SK-N-SH (cell line): Measurements from ENCODE around the gene EIF4E1B. TPM values are rescaled to one million over a fixed set of nuclear protein-coding genes. Genes with fewer than 3 reads are reported as not detected.

Experiments
- CTCF ChIA-PET: fragments of 300-600, 350-600 bp; formaldehyde crosslinking; extraction: SDS; loops from one replicate; lab custom pipeline; 2021; lab: Yijun Ruan, JAX
- POLR2A ChIA-PET: fragments of 350-600 bp; sonication (Branson Sonifier 250); formaldehyde crosslinking; extraction: SDS; loops from one replicate; lab custom pipeline; 2020; ENCODE audit warnings: antibody characterized with exemption, inconsistent platforms; lab: Yijun Ruan, JAX
- DNase-seq: peaks from one replicate; pipeline ENCODE4 v3.0.0; 2012
- H2AFZ ChIP-seq: fragments of 200-600 bp; sonication (generic); 2 replicates; pipeline ENCODE4 v1.8.1; 2016; ENCODE audit warnings: antibody characterized with exemption, mild to moderate bottlenecking, low read depth
- H3F3A ChIP-seq: fragments of 200-600 bp; sonication (generic); replicated peaks from 2 replicates; pipeline ENCODE3; 2016; ENCODE audit warnings: antibody characterized with exemption, mild to moderate bottlenecking; ENCODE audit not compliant: insufficient read depth
- H3K27ac ChIP-seq, 2 experiments: fragments of 200-500 bp in 1 of 2; fragments of 200-600 bp in 1 of 2; sonication (Bioruptor generic) in 1 of 2; sonication (generic), shearing (Covaris generic) in 1 of 2; 2 replicates each; pipeline versions ENCODE4 v1.5.1 to v1.6.1; 2014 to 2016; ENCODE audit warnings: low read depth in 2 of 2, inconsistent platforms in 1 of 2, low read length in 1 of 2, mild to moderate bottlenecking in 1 of 2, mixed read lengths in 1 of 2
- H3K27me3 ChIP-seq: fragments of 200-600 bp; sonication (generic), shearing (Covaris generic); 2 replicates; pipeline ENCODE4 v1.6.1; 2016; ENCODE audit warnings: mixed run types; ENCODE audit not compliant: insufficient read depth
- H3K36me3 ChIP-seq, 2 experiments: fragments of 200-500 bp in 1 of 2; fragments of 200-600 bp in 1 of 2; sonication (Bioruptor generic) in 1 of 2; sonication (generic) in 1 of 2; replicated peaks in 1 of 2; 2 replicates each; pipeline versions ENCODE3 to v1.5.1; 2014 to 2016; ENCODE audit warnings: low read length in 1 of 2, mild to moderate bottlenecking in 1 of 2; ENCODE audit not compliant: insufficient read depth in 2 of 2, control insufficient read depth in 1 of 2
- H3K4me1 ChIP-seq, 2 experiments: fragments of 200-500 bp in 1 of 2; fragments of 200-600 bp in 1 of 2; sonication (Bioruptor generic) in 1 of 2; sonication (generic), shearing (Covaris generic) in 1 of 2; 2 replicates each; pipeline versions ENCODE4 v1.5.1 to v1.6.1; 2014 to 2016; ENCODE audit warnings: low read depth in 1 of 2, low read length in 1 of 2, mixed run types in 1 of 2; ENCODE audit not compliant: insufficient read depth in 2 of 2, control insufficient read depth in 1 of 2
- H3K4me2 ChIP-seq: fragments of 200-600 bp; sonication (generic), shearing (Covaris generic); 2 replicates; pipeline ENCODE4 v1.6.1; 2017; ENCODE audit warnings: mixed run types
- H3K4me3 ChIP-seq, 2 experiments: fragments of 200-500 bp in 1 of 2; fragments of 200-600 bp in 1 of 2; sonication (Bioruptor generic) in 1 of 2; sonication (generic), shearing (Covaris generic) in 1 of 2; 2 replicates each; pipeline versions ENCODE4 v1.5.1 to v1.8.1; 2014 to 2016; ENCODE audit warnings: low read depth in 2 of 2, inconsistent platforms in 1 of 2, low read length in 1 of 2, mild to moderate bottlenecking in 1 of 2, mixed read lengths in 1 of 2, moderate library complexity in 1 of 2
- H3K79me2 ChIP-seq: fragments of 200-600 bp; sonication (generic); 2 replicates; pipeline ENCODE4 v1.8.1; 2017; ENCODE audit warnings: mild to moderate bottlenecking; ENCODE audit not compliant: insufficient read depth
- H3K9ac ChIP-seq: fragments of 200-600 bp; sonication (generic); 2 replicates; pipeline ENCODE4 v1.6.1; 2017; ENCODE audit warnings: mixed run types
- H3K9me2 ChIP-seq: fragments of 200-600 bp; sonication (generic); 2 replicates; pipeline ENCODE4 v1.6.1; 2017; ENCODE audit warnings: mixed run types
- H3K9me3 ChIP-seq: fragments of 200-600 bp; sonication (generic); 2 replicates; pipeline ENCODE4 v1.6.1; 2017; ENCODE audit warnings: mixed run types, mild to moderate bottlenecking, moderate library complexity
- H4K20me1 ChIP-seq: fragments of 200-600 bp; sonication (generic); 2 replicates; pipeline ENCODE4 v1.6.1; 2017; ENCODE audit warnings: mild to moderate bottlenecking, mixed run types; ENCODE audit not compliant: insufficient read depth
- CHD2 ChIP-seq: fragments of 150-350 bp; IDR thresholded peaks from 2 replicates; pipeline ENCODE4 v1.6.1; 2018; ENCODE audit warnings: low read length; ENCODE audit not compliant: partially characterized antibody
- FOSL2 ChIP-seq: IDR thresholded peaks from 2 replicates; pipeline ENCODE4 v1.4.0; 2012; ENCODE audit warnings: low read depth, mild to moderate bottlenecking, moderate library complexity, borderline replicate concordance
- GABPA ChIP-seq: IDR thresholded peaks from 2 replicates; pipeline ENCODE4 v1.4.0; 2012; ENCODE audit warnings: low read depth, mild to moderate bottlenecking
- IRF3 ChIP-seq: fragments of 150-350 bp; IDR thresholded peaks from 2 replicates; pipeline ENCODE4 v1.6.1; 2016; ENCODE audit warnings: mild to moderate bottlenecking, low read depth, low read length
- JUND ChIP-seq: IDR thresholded peaks from 2 replicates; pipeline ENCODE4 v1.4.0; 2012
- MAX ChIP-seq: IDR thresholded peaks from 2 replicates; pipeline ENCODE4 v1.4.0; 2012; ENCODE audit warnings: low read depth
- MXI1 ChIP-seq: IDR thresholded peaks from 2 replicates; pipeline ENCODE4 v1.6.1; 2012; ENCODE audit warnings: mild to moderate bottlenecking, low read depth, low read length, improper control_type of control experiment
- NRF1 ChIP-seq: IDR thresholded peaks from 2 replicates; pipeline ENCODE4 v1.6.1; 2012; ENCODE audit warnings: low read depth, mild to moderate bottlenecking, low read length
- RCOR1 ChIP-seq: fragments of 150-350 bp; IDR thresholded peaks from 2 replicates; pipeline ENCODE4 v1.6.1; 2017; ENCODE audit warnings: antibody characterized with exemption, low read length
- REST ChIP-seq: IDR thresholded peaks from 2 replicates; pipeline ENCODE4 v1.6.1; 2012; ENCODE audit warnings: mild to moderate bottlenecking, low read depth, low read length, moderate library complexity
- RXRA ChIP-seq: IDR thresholded peaks from 2 replicates; pipeline ENCODE4 v1.4.0; 2012; ENCODE audit warnings: low read depth, mild to moderate bottlenecking, borderline replicate concordance
- SIN3A ChIP-seq: IDR thresholded peaks from 2 replicates; pipeline ENCODE4 v1.6.1; 2012; ENCODE audit warnings: low read depth, mild to moderate bottlenecking, low read length, moderate library complexity, borderline replicate concordance
- SMC3 ChIP-seq: IDR thresholded peaks from 2 replicates; pipeline ENCODE4 v1.6.1; 2012; ENCODE audit warnings: low read depth, low read length, improper control_type of control experiment
- USF1 ChIP-seq: IDR thresholded peaks from 2 replicates; pipeline ENCODE4 v1.4.0; 2012; ENCODE audit warnings: low read depth, borderline replicate concordance
- YY1 ChIP-seq: IDR thresholded peaks from 2 replicates; pipeline ENCODE4 v1.4.0; 2012; ENCODE audit warnings: low read depth, mild to moderate bottlenecking
- ZBTB33 ChIP-seq: IDR thresholded peaks from 2 replicates; pipeline ENCODE4 v1.4.0; 2012; ENCODE audit warnings: low read depth, borderline replicate concordance
- WGBS: methylation state at CpG from one replicate; pipeline ENCODE4 v1.1.6; 2017; ENCODE audit warnings: low lambda C conversion rate; 5-methylcytosine and 5-hydroxymethylcytosine counted together
- polyA plus RNA-seq, 3 experiments: library from polyadenylated mRNA; depleted of rRNA; stranded (reverse); fragments of >200 nt; gene quantifications; 2 replicates each; pipeline ENCODE4 v1.2.3, GENCODE V29; 2012

Gene EIF4E1B
- polyA plus RNA-seq, 1 of the 3 experiments (the other 2 are of a cell fraction): not detected

GRCh38 chr5:176692839-176693476 lies 62.5 kb downstream of the EIF4E1B start (continued):
- TF ChIP-seq IRF3: no peak
- TF ChIP-seq RCOR1: no peak
- no peak for TF ChIP-seq ZBTB33
- no peak for TF ChIP-seq MXI1

GRCh38 chr5:176693477-176693851 lies 63.0 kb downstream of the EIF4E1B start:
- H3K4me2 ChIP-seq: no peak overlapping the region
- no peak for DNase-seq
- POLR2A ChIA-PET: interaction anchor here (0.7 kb wide), 1 partner anchor 442 kb away, joined by 3 read pairs; no protein-coding TSS in a partner anchor
- no peak overlapping the region for H2AFZ ChIP-seq
- H4K20me1 ChIP-seq: no peaks in the 10 kb centered on the region
- no peaks in the 10 kb centered on the region for H3F3A ChIP-seq
- 72% methylated on average over 13 of the region's 13 CpGs for WGBS
- no peaks in the 10 kb centered on the region for H3K36me3 ChIP-seq
- peaks cover 17% of the 10 kb centered on the region for H3K27me3 ChIP-seq
- no peak overlapping the region for H3K27ac ChIP-seq
- CTCF ChIA-PET: interaction anchor here (0.6 to 4.7 kb wide), 10 partner anchors 14 to 272 kb away, joined by 3 to 25 read pairs (median 3); no protein-coding TSS in a partner anchor
- no peak overlapping the region for H3K4me3 ChIP-seq
- no peaks in the 10 kb centered on the region for H3K9me3 ChIP-seq
- H3K9me2 ChIP-seq: no peaks in the 10 kb centered on the region
- no peaks in the 10 kb centered on the region for H3K4me1 ChIP-seq
- H3K9ac ChIP-seq: no peak overlapping the region
- H3K79me2 ChIP-seq: no peaks in the 10 kb centered on the region
- TF ChIP-seq FOSL2 (no peak), NRF1 (no peak), SIN3A (no peak), ZBTB33 (no peak), REST (no peak), MAX (no peak), YY1 (no peak), SMC3 (no peak), IRF3 (no peak), CHD2 (no peak), USF1 (no peak), MXI1 (no peak), JUND (no peak), GABPA (no peak), RXRA (no peak)
